GM23338 (cell line): ENCODE data around the gene PF4V1. TPM values are rescaled to one million over a fixed set of nuclear protein-coding genes. Genes with fewer than 3 reads are reported as not detected.

Experiments used
- ATAC-seq: fragments of 200-7000 bp; cut with Tn5 transposase; 3 replicates; pipeline ENCODE4 v1.9.1; 2020
- DNase-seq: peaks from one replicate; pipeline ENCODE4 v3.0.0-alpha.2; 2015; ENCODE audit warnings: low spot score
- H2AFZ ChIP-seq: fragments of 200-600 bp; sonication (generic); 2 replicates; pipeline ENCODE4 v1.8.0; 2016; ENCODE audit warnings: antibody characterized with exemption, mild to moderate bottlenecking, moderate library complexity
- H3F3A ChIP-seq: fragments of 200-600 bp; sonication (generic); replicated peaks from 2 replicates; pipeline ENCODE4 v1.8.0; 2017; ENCODE audit warnings: antibody characterized with exemption, mixed run types, low read depth
- H3K27ac ChIP-seq: fragments of 200-600 bp; sonication (generic); 2 replicates; pipeline ENCODE4 v1.6.1; 2016; ENCODE audit warnings: low read depth
- H3K27me3 ChIP-seq: fragments of 200-600 bp; sonication (generic); 2 replicates; pipeline ENCODE4 v1.8.0; 2016; ENCODE audit warnings: mild to moderate bottlenecking, mixed run types, moderate library complexity; ENCODE audit not compliant: insufficient read depth
- H3K36me3 ChIP-seq: fragments of 200-600 bp; sonication (generic); 2 replicates; pipeline ENCODE4 v1.8.0; 2016; ENCODE audit warnings: mild to moderate bottlenecking; ENCODE audit not compliant: insufficient read depth
- H3K4me1 ChIP-seq: fragments of 200-600 bp; sonication (generic); 2 replicates; pipeline ENCODE4 v1.8.0; 2016; ENCODE audit warnings: mild to moderate bottlenecking, moderate library complexity; ENCODE audit not compliant: insufficient read depth
- H3K4me2 ChIP-seq: fragments of 200-600 bp; sonication (generic); 2 replicates; pipeline ENCODE4 v1.7.1; 2017; ENCODE audit warnings: mixed run types
- H3K4me3 ChIP-seq: fragments of 200-600 bp; sonication (generic); 2 replicates; pipeline ENCODE4 v1.6.1; 2016; ENCODE audit warnings: mixed run types
- H3K79me2 ChIP-seq: fragments of 200-600 bp; sonication (generic); replicated peaks from 2 replicates; pipeline ENCODE4 v1.8.0; 2017; ENCODE audit warnings: mild to moderate bottlenecking; ENCODE audit not compliant: insufficient read depth
- H3K9me2 ChIP-seq: fragments of 200-600 bp; sonication (generic); 2 replicates; pipeline ENCODE4 v1.8.0; 2017; ENCODE audit not compliant: insufficient read depth
- H4K20me1 ChIP-seq: fragments of 200-600 bp; sonication (generic); replicated peaks from 2 replicates; pipeline ENCODE4 v1.8.0; 2017; ENCODE audit warnings: mild to moderate bottlenecking; ENCODE audit not compliant: insufficient read depth
- H3K27ac Mint-ChIP-seq: 2 replicates; pipeline ENCODE4 v1.8.0; 2020; ENCODE audit warnings: inconsistent platforms, mild to moderate bottlenecking, moderate library complexity, mixed read lengths
- H3K27me3 Mint-ChIP-seq: 3 replicates; pipeline ENCODE4 v1.8.0; 2022; ENCODE audit warnings: low read depth, mild to moderate bottlenecking, moderate library complexity, mixed read lengths, inconsistent platforms; ENCODE audit not compliant: insufficient read depth, poor library complexity
- H3K36me3 Mint-ChIP-seq: 3 replicates; pipeline ENCODE4 v1.8.0; 2021; ENCODE audit warnings: low read depth, mild to moderate bottlenecking, inconsistent platforms, moderate library complexity, mixed read lengths
- H3K4me1 Mint-ChIP-seq: 3 replicates; pipeline ENCODE4 v1.8.0; 2020; ENCODE audit warnings: mild to moderate bottlenecking, inconsistent platforms, mixed read lengths
- H3K4me3 Mint-ChIP-seq: 3 replicates; pipeline ENCODE4 v1.8.0; 2021; ENCODE audit warnings: moderate library complexity, mild to moderate bottlenecking, inconsistent platforms, mixed read lengths
- H3K9me3 Mint-ChIP-seq: 3 replicates; pipeline ENCODE4 v1.8.0; 2020; ENCODE audit warnings: moderate library complexity, mild to moderate bottlenecking, inconsistent platforms, mixed read lengths
- EZH2 ChIP-seq: fragments of 200-600 bp; sonication (generic); IDR thresholded peaks from one replicate; pipeline ENCODE4 v1.8.0; 2017; ENCODE audit warnings: antibody characterized with exemption, mild to moderate bottlenecking, low read depth; ENCODE audit not compliant: unreplicated experiment
- EZH2phosphoT487 ChIP-seq: fragments of 200-600 bp; sonication (generic); IDR thresholded peaks from one replicate; pipeline ENCODE4 v1.8.1; 2018; ENCODE audit warnings: antibody characterized with exemption; ENCODE audit not compliant: unreplicated experiment
- JUNB ChIP-seq: IDR thresholded peaks from one replicate; pipeline ENCODE4 v1.6.1; 2016; ENCODE audit warnings: antibody characterized with exemption; ENCODE audit not compliant: unreplicated experiment
- NANOG ChIP-seq: IDR thresholded peaks from 2 replicates; pipeline ENCODE4 v1.6.1; 2016; ENCODE audit warnings: antibody characterized with exemption, borderline replicate concordance
- POLR2AphosphoS5 ChIP-seq: IDR thresholded peaks from 2 replicates; pipeline ENCODE4 v1.6.1; 2016; ENCODE audit warnings: antibody characterized with exemption, low read depth
- STAT1 ChIP-seq: IDR thresholded peaks from one replicate; pipeline ENCODE4 v1.6.1; 2016; ENCODE audit warnings: antibody characterized with exemption; ENCODE audit not compliant: unreplicated experiment
- ZNF114 ChIP-seq: fragments of 250-450 bp; sonication (Bioruptor Pico); IDR thresholded peaks from 2 replicates; pipeline ENCODE4 v1.5.0; 2020; ENCODE audit warnings: mild to moderate bottlenecking, moderate library complexity
- ZNF462 ChIP-seq: fragments of 250-450 bp; sonication (Bioruptor Pico); IDR thresholded peaks from 2 replicates; pipeline ENCODE4 v1.5.0; 2020; ENCODE audit warnings: mild to moderate bottlenecking, moderate library complexity
- polyA plus RNA-seq: library from polyadenylated mRNA; unstranded; fragments of >200 nt; fragmentation: Nextera tagmentation; extraction: Ambion mirVana; gene quantifications from 2 replicates; pipeline ENCODE4 v1.2.1, GENCODE V29; 2016
- total RNA-seq: library from RNA; depleted of rRNA; stranded (reverse); fragments of >200 nt; shearing (Covaris generic); gene quantifications from 2 replicates; pipeline ENCODE4 v1.2.3, GENCODE V29; 2014
- TF ChIP-seq, protein P1 (sequence below), 2 experiments: fragments of 200-600 bp in 1 of 2; sonication (generic) in 1 of 2; conservative IDR thresholded peaks; 2 replicates each; pipeline versions ENCODE4 v1.5.1 to v1.6.1; 2016 to 2017; ENCODE audit warnings: antibody characterized with exemption in 2 of 2, low read depth in 2 of 2, mild to moderate bottlenecking in 2 of 2, moderate library complexity in 1 of 2
- TF ChIP-seq, protein P2 (sequence below): IDR thresholded peaks from one replicate; pipeline ENCODE4 v1.6.1; 2018; ENCODE audit warnings: antibody characterized with exemption; ENCODE audit not compliant: unreplicated experiment

Gene PF4V1
- total and polyA plus RNA-seq, 2 experiments from 2014 or later, result 0.66 TPM; not detected in 1

- no peak for DNase-seq
- ATAC-seq, result no peak
- no peaks in the 10 kb centered on the region for H3K27me3 Mint-ChIP-seq
Measured at GRCh38 chr4:73815145-73815544, 38.0 kb upstream of the PF4V1 start.

GRCh38 chr4:73816814-73817213, 36.3 kb upstream of the PF4V1 start:
- H3K4me1 Mint-ChIP-seq, result peaks cover 21% of the 10 kb centered on the region
- TF ChIP-seq POLR2AphosphoS5 (no peak), NANOG (no peak), ZNF462 (CRISPR knock-in tag) (no peak)

More at GRCh38 chr4:73815145-73815544, 38.0 kb upstream of the PF4V1 start:
- Histone ChIP-seq H3K4me2 (no peak overlapping the region), H3K4me3 (no peak overlapping the region), H3K36me3 (no peaks in the 10 kb centered on the region), H3K79me2 (no peaks in the 10 kb centered on the region), H3K4me1 (peaks cover 15% of the 10 kb centered on the region), H3F3A (no peaks in the 10 kb centered on the region), H3K27me3 (no peaks in the 10 kb centered on the region), H4K20me1 (no peaks in the 10 kb centered on the region), H2AFZ (peak overlapping the region; percentile 64; the same call in 1 of the 2 replicates), H3K9me2 (peaks cover 16% of the 10 kb centered on the region), H3K27ac (no peak overlapping the region)
- Mint-ChIP-seq H3K27ac (no peak overlapping the region), H3K4me3 (no peak overlapping the region), H3K4me1 (peaks cover 21% of the 10 kb centered on the region), H3K36me3 (no peaks in the 10 kb centered on the region; the same call in 2 of the 3 replicates), H3K9me3 (no peaks in the 10 kb centered on the region)
- TF ChIP-seq, protein P1, sequence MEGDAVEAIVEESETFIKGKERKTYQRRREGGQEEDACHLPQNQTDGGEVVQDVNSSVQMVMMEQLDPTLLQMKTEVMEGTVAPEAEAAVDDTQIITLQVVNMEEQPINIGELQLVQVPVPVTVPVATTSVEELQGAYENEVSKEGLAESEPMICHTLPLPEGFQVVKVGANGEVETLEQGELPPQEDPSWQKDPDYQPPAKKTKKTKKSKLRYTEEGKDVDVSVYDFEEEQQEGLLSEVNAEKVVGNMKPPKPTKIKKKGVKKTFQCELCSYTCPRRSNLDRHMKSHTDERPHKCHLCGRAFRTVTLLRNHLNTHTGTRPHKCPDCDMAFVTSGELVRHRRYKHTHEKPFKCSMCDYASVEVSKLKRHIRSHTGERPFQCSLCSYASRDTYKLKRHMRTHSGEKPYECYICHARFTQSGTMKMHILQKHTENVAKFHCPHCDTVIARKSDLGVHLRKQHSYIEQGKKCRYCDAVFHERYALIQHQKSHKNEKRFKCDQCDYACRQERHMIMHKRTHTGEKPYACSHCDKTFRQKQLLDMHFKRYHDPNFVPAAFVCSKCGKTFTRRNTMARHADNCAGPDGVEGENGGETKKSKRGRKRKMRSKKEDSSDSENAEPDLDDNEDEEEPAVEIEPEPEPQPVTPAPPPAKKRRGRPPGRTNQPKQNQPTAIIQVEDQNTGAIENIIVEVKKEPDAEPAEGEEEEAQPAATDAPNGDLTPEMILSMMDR (conservative IDR thresholded peaks at IDR 0.05; ENCODE audit: low read depth in 2 of 2), result no peak
- TF ChIP-seq JUNB (no peak), EZH2phosphoT487 (no peak), EZH2 (no peak), ZNF114 (CRISPR knock-in tag) (no peak), STAT1 (no peak), POLR2AphosphoS5 (no peak), NANOG (no peak)
- TF ChIP-seq, protein P2, sequence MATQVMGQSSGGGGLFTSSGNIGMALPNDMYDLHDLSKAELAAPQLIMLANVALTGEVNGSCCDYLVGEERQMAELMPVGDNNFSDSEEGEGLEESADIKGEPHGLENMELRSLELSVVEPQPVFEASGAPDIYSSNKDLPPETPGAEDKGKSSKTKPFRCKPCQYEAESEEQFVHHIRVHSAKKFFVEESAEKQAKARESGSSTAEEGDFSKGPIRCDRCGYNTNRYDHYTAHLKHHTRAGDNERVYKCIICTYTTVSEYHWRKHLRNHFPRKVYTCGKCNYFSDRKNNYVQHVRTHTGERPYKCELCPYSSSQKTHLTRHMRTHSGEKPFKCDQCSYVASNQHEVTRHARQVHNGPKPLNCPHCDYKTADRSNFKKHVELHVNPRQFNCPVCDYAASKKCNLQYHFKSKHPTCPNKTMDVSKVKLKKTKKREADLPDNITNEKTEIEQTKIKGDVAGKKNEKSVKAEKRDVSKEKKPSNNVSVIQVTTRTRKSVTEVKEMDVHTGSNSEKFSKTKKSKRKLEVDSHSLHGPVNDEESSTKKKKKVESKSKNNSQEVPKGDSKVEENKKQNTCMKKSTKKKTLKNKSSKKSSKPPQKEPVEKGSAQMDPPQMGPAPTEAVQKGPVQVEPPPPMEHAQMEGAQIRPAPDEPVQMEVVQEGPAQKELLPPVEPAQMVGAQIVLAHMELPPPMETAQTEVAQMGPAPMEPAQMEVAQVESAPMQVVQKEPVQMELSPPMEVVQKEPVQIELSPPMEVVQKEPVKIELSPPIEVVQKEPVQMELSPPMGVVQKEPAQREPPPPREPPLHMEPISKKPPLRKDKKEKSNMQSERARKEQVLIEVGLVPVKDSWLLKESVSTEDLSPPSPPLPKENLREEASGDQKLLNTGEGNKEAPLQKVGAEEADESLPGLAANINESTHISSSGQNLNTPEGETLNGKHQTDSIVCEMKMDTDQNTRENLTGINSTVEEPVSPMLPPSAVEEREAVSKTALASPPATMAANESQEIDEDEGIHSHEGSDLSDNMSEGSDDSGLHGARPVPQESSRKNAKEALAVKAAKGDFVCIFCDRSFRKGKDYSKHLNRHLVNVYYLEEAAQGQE, result no peak

More at GRCh38 chr4:73816814-73817213, 36.3 kb upstream of the PF4V1 start:
- no peak overlapping the region for H3K4me3 Mint-ChIP-seq
- Histone ChIP-seq H3K27ac (no peak overlapping the region), H3F3A (no peaks in the 10 kb centered on the region), H3K4me1 (peaks cover 15% of the 10 kb centered on the region), H3K79me2 (no peaks in the 10 kb centered on the region), H2AFZ (no peak overlapping the region; the same call in 1 of the 2 replicates), H4K20me1 (no peaks in the 10 kb centered on the region), H3K9me2 (peaks cover 16% of the 10 kb centered on the region), H3K36me3 (no peaks in the 10 kb centered on the region), H3K4me3 (no peak overlapping the region), H3K4me2 (no peak overlapping the region), H3K27me3 (no peaks in the 10 kb centered on the region)
- no peaks in the 10 kb centered on the region for H3K27me3 Mint-ChIP-seq
- ATAC-seq (no peak), DNase-seq (no peak)
- no peaks in the 10 kb centered on the region; the same call in 2 of the 3 replicates for H3K36me3 Mint-ChIP-seq
- no peaks in the 10 kb centered on the region for H3K9me3 Mint-ChIP-seq
- H3K27ac Mint-ChIP-seq, result no peak overlapping the region
